B cell (primary cell): ENCODE data around the gene DOCK8. TPM values are rescaled to one million over a fixed set of nuclear protein-coding genes. Genes with fewer than 3 reads are reported as not detected.

Source experiments
- ATAC-seq: fragments of 200-7000 bp; cut with Tn5 transposase; one replicate; pipeline ENCODE4 v1.10.0; 2021; ENCODE audit warnings: low read depth, mild to moderate bottlenecking, moderate number of reproducible peaks, moderate library complexity
- CTCF ChIA-PET: fragments of 350-600 bp; sonication (Branson Sonifier 250); formaldehyde crosslinking; loops from one replicate; lab custom pipeline; 2021; ENCODE audit warnings: antibody characterized with exemption, inconsistent platforms; lab: Charles Lee
- POLR2A ChIA-PET: fragments of 350-600 bp; sonication (Branson Sonifier 250); formaldehyde crosslinking; loops from one replicate; lab custom pipeline; 2021; ENCODE audit warnings: antibody characterized with exemption; lab: Charles Lee
- DNase-seq: peaks from one replicate; pipeline ENCODE4 v3.0.0; 2013
- H2AFZ ChIP-seq: 2 replicates; pipeline ENCODE4 v1.6.1; 2012; ENCODE audit warnings: mild to moderate bottlenecking, low read depth, low read length; ENCODE audit not compliant: insufficient read depth, poor library complexity, severe bottlenecking
- H3K27ac ChIP-seq, 2 donors: 1 replicate in 1 of 2; 2 replicates in 1 of 2; pipeline ENCODE4 v1.5.1; 2012 to 2013; ENCODE audit warnings: low read length in 2 of 2, mild to moderate bottlenecking in 2 of 2, moderate library complexity in 1 of 2
- H3K27me3 ChIP-seq, 4 experiments: fragments of 200-600 bp in 1 of 4; sonication (generic) in 1 of 4; replicated peaks in 1 of 4; 1 replicate in 2 of 4; 2 replicates in 2 of 4; pipeline versions ENCODE4 v1.6.1 to v1.7.0; 2013 to 2016; ENCODE audit warnings: low read length in 3 of 4, mild to moderate bottlenecking in 2 of 4, mixed read lengths in 1 of 4, moderate library complexity in 1 of 4; ENCODE audit not compliant: insufficient read depth in 4 of 4, control insufficient read depth in 3 of 4; ENCODE audit errors: control extremely low read depth in 1 of 4
- H3K36me3 ChIP-seq, 2 experiments: replicated peaks in 1 of 2; 1 replicate in 1 of 2; 2 replicates in 1 of 2; pipeline versions ENCODE4 v1.6.1 to v1.7.1; 2013; ENCODE audit warnings: low read length in 1 of 2; ENCODE audit not compliant: insufficient read depth in 2 of 2, control insufficient read depth in 1 of 2; ENCODE audit errors: control extremely low read depth in 1 of 2, extremely low read depth in 1 of 2
- H3K4me1 ChIP-seq, 2 donors: fragments of 200-600 bp in 1 of 2; sonication (generic) in 1 of 2; 1 replicate in 1 of 2; 2 replicates in 1 of 2; pipeline versions ENCODE4 v1.5.1 to v1.6.1; 2013 to 2017; ENCODE audit warnings: low read length in 2 of 2; ENCODE audit not compliant: control insufficient read depth in 2 of 2, insufficient read depth in 2 of 2
- H3K4me2 ChIP-seq: replicated peaks from 2 replicates; pipeline ENCODE3; 2012; ENCODE audit warnings: mild to moderate bottlenecking, low read depth, low read length; ENCODE audit not compliant: poor library complexity, severe bottlenecking
- H3K4me3 ChIP-seq, 5 experiments: fragments of 200-600 bp in 1 of 5; sonication (generic) in 1 of 5; 1 replicate in 3 of 5; 2 replicates in 2 of 5; pipeline versions ENCODE4 v1.5.1 to v1.7.0; 2011 to 2016; ENCODE audit warnings: low read length in 4 of 5, mild to moderate bottlenecking in 4 of 5, low read depth in 2 of 5, control low read depth in 1 of 5, moderate library complexity in 1 of 5; ENCODE audit not compliant: insufficient read depth in 1 of 5; ENCODE audit errors: control extremely low read depth in 1 of 5, extremely low read depth in 1 of 5
- H3K79me2 ChIP-seq: fragments of 200-600 bp; sonication (generic); one replicate; pipeline ENCODE4 v1.6.0; 2016; ENCODE audit warnings: low read length; ENCODE audit not compliant: control insufficient read depth, insufficient read depth
- H3K9ac ChIP-seq: fragments of 200-600 bp; sonication (generic); 2 replicates; pipeline ENCODE4 v1.6.1; 2017; ENCODE audit warnings: mild to moderate bottlenecking, low read length, moderate library complexity
- H3K9me3 ChIP-seq, 3 donors: one replicate each; pipeline versions ENCODE4 v1.6.1 to v1.7.1; 2013; ENCODE audit warnings: low read length in 2 of 3; ENCODE audit not compliant: control insufficient read depth in 2 of 3, insufficient read depth in 1 of 3; ENCODE audit errors: control extremely low read depth in 1 of 3
- H4K20me1 ChIP-seq: 2 replicates; pipeline ENCODE4 v1.6.0; 2012; ENCODE audit warnings: mild to moderate bottlenecking, low read length; ENCODE audit not compliant: insufficient read depth, control insufficient read depth, poor library complexity, severe bottlenecking
- H3K27ac Mint-ChIP-seq: one replicate; pipeline ENCODE4 v1.8.0; 2021; ENCODE audit warnings: mixed read lengths
- H3K27me3 Mint-ChIP-seq: one replicate; pipeline ENCODE4 v1.8.0; 2021; ENCODE audit warnings: mixed read lengths
- H3K4me1 Mint-ChIP-seq: one replicate; pipeline ENCODE4 v1.8.0; 2021; ENCODE audit warnings: mixed read lengths
- H3K4me3 Mint-ChIP-seq: one replicate; pipeline ENCODE4 v1.8.0; 2021; ENCODE audit warnings: mixed read lengths
- H3K9me3 Mint-ChIP-seq: one replicate; pipeline ENCODE4 v1.8.0; 2022; ENCODE audit warnings: mixed read lengths; ENCODE audit not compliant: insufficient read depth
- CTCF ChIP-seq: fragments of 200-600 bp; IDR thresholded peaks from one replicate; pipeline ENCODE4 v1.8.0; 2022; ENCODE audit warnings: antibody characterized with exemption, mild to moderate bottlenecking
- EZH2 ChIP-seq: IDR thresholded peaks from 2 replicates; pipeline ENCODE4 v1.6.1; 2012; ENCODE audit warnings: borderline replicate concordance, low read depth, mild to moderate bottlenecking, moderate library complexity, low read length; ENCODE audit not compliant: insufficient read depth, poor library complexity, severe bottlenecking
- WGBS: methylation state at CpG from one replicate; pipeline ENCODE4 v1.1.5; 2013; ENCODE audit warnings: missing lambda C conversion rate; ENCODE audit not compliant: insufficient coverage; 5-methylcytosine and 5-hydroxymethylcytosine counted together
- intact Hi-C: fragments of 100-400 bp; cut with micrococcal nuclease; formaldehyde crosslinking; loops from one replicate; pipeline ENCODE4 v1.10.0; 2022
- polyA plus RNA-seq: library from polyadenylated mRNA; depleted of rRNA; stranded (reverse); fragments of >200 nt; gene quantifications from 2 replicates; pipeline ENCODE4 v1.2.3, GENCODE V29; 2012
- total RNA-seq, 2 donors: library from RNA; stranded (reverse); fragments of 120-200 nt in 1 of 2; gene quantifications; 1 replicate in 1 of 2; 2 replicates in 1 of 2; pipeline versions ENCODE4 v1.2.3 to v1.2.4, GENCODE V29; 2013 to 2022

The DOCK8 gene
- total and polyA plus RNA-seq, 2 donors (not counting 1 experiment from before 2014, with no cell fraction given) = 47.6 to 288 TPM

GRCh38 chr9:268616-269015 is 54.0 kb downstream of the DOCK8 start:
- no peak overlapping the region for H3K27ac Mint-ChIP-seq
- CTCF ChIA-PET = no interaction called here
- no peaks in the 10 kb centered on the region for H3K27me3 Mint-ChIP-seq
- Histone ChIP-seq H3K4me3 (no peak overlapping the region), H3K79me2 (peaks cover 52% of the 10 kb centered on the region), H3K4me1 (peaks cover 12 to 18% of the 10 kb centered on the region in 2 donors), H3K9ac (no peak overlapping the region), H3K36me3 (no peaks in the 10 kb centered on the region), H3K9me3 (no peaks in the 10 kb centered on the region), H2AFZ (no peak overlapping the region), H3K27ac (no peak overlapping the region), H4K20me1 (no peaks in the 10 kb centered on the region), H3K4me2 (no peak overlapping the region), H3K27me3 (no peaks in the 10 kb centered on the region)
- H3K4me1 Mint-ChIP-seq = peaks cover 26% of the 10 kb centered on the region
- intact Hi-C loops = no loop called here
- TF ChIP-seq CTCF = no peak
- no peak for TF ChIP-seq EZH2
- H3K4me3 Mint-ChIP-seq = no peak overlapping the region
- DNase-seq = no peak
- no peaks in the 10 kb centered on the region for H3K9me3 Mint-ChIP-seq
- WGBS = 100% methylated on average over 1 of the region's 1 CpG
- no peak for ATAC-seq
- POLR2A ChIA-PET = no interaction called here

GRCh38 chr9:269081-269711 is 54.5 kb downstream of the DOCK8 start:
- Histone ChIP-seq H4K20me1 (no peaks in the 10 kb centered on the region), H3K27me3 (no peaks in the 10 kb centered on the region), H3K4me2 (no peak overlapping the region), H3K9ac (no peak overlapping the region), H3K4me3 (no peak overlapping the region), H2AFZ (no peak overlapping the region), H3K27ac (no peak overlapping the region), H3K4me1 (peaks cover 15 to 23% of the 10 kb centered on the region in 2 donors), H3K36me3 (peaks cover 0 to under 1% of the 10 kb centered on the region in 2 experiments), H3K79me2 (peaks cover 56% of the 10 kb centered on the region), H3K9me3 (no peaks in the 10 kb centered on the region)
- Mint-ChIP-seq H3K4me3 (no peak overlapping the region), H3K27ac (no peak overlapping the region), H3K9me3 (no peaks in the 10 kb centered on the region), H3K27me3 (no peaks in the 10 kb centered on the region), H3K4me1 (peaks cover 30% of the 10 kb centered on the region)
- ATAC-seq (no peak), DNase-seq (no peak)
- TF ChIP-seq CTCF (no peak), EZH2 (no peak)
- intact Hi-C loops = no loop called here
- WGBS = 96% methylated on average over 4 of the region's 6 CpGs
- POLR2A ChIA-PET = interaction anchor here (0.6 to 0.7 kb wide), 2 partner anchors 71 to 178 kb away, joined by 12 read pairs; no protein-coding TSS in a partner anchor
- CTCF ChIA-PET = interaction anchor here (0.7 kb wide), 1 partner anchor 59 kb away, joined by 3 read pairs; no protein-coding TSS in a partner anchor
